Transverse colon (tissue), 4 donors: ENCODE measurements around the gene PRLR. TPM values are rescaled to one million over a fixed set of nuclear protein-coding genes. Genes with fewer than 3 reads are reported as not detected.

Experiments used
- DNase-seq: peaks from one replicate; pipeline ENCODE4 v3.0.0-alpha.2; 2019
- H3K27ac ChIP-seq, 4 donors: fragments of 200-600 bp; sonication (generic); 2 replicates each; pipeline ENCODE4 v1.5.1; 2016 to 2018; ENCODE audit warnings: inconsistent platforms in 4 of 4
- H3K27me3 ChIP-seq: fragments of 200-600 bp; sonication (generic); 2 replicates; pipeline ENCODE4 v1.5.1; 2017; ENCODE audit warnings: inconsistent platforms
- H3K36me3 ChIP-seq, 4 donors: fragments of 200-600 bp; sonication (generic); 2 replicates each; pipeline ENCODE4 v1.5.1; 2017 to 2019; ENCODE audit warnings: inconsistent platforms in 4 of 4
- H3K4me1 ChIP-seq, 4 donors: fragments of 200-600 bp; sonication (generic); 2 replicates each; pipeline ENCODE4 v1.5.1; 2017 to 2020; ENCODE audit warnings: inconsistent platforms in 4 of 4
- H3K4me3 ChIP-seq, 4 donors: fragments of 200-600 bp; sonication (generic); 1 replicate in 1 of 4; 2 replicates in 3 of 4; pipeline versions ENCODE4 v1.5.1 to v1.6.1; 2017 to 2019; ENCODE audit warnings: inconsistent platforms in 4 of 4
- H3K9me3 ChIP-seq, 2 donors: fragments of 200-600 bp; sonication (generic); 2 replicates each; pipeline ENCODE4 v1.5.1; 2017 to 2019; ENCODE audit warnings: inconsistent platforms in 2 of 2
- CTCF ChIP-seq, 5 experiments: fragments of 200-600 bp in 3 of 5; fragments of 450-650 bp in 2 of 5; sonication (generic) in 3 of 5; IDR thresholded peaks; 1 replicate in 2 of 5; 2 replicates in 3 of 5; pipeline ENCODE4 v1.5.1; 2016 to 2017; ENCODE audit warnings: antibody characterized with exemption in 5 of 5, inconsistent platforms in 3 of 5, mild to moderate bottlenecking in 2 of 5, moderate library complexity in 1 of 5
- EP300 ChIP-seq: sonication (generic); formaldehyde crosslinking; IDR thresholded peaks from one replicate; pipeline ENCODE4 v1.6.1; 2017; ENCODE audit warnings: antibody characterized with exemption, low read depth
- POLR2A ChIP-seq: fragments of 450-650 bp; IDR thresholded peaks from one replicate; pipeline ENCODE4 v1.6.1; 2016; ENCODE audit warnings: antibody characterized with exemption, mild to moderate bottlenecking, moderate library complexity
- POLR2AphosphoS5 ChIP-seq, 3 donors: sonication (generic); formaldehyde crosslinking; IDR thresholded peaks; one replicate each; pipeline ENCODE4 v1.6.1; 2016; ENCODE audit warnings: antibody characterized with exemption in 3 of 3
- WGBS, 2 donors: methylation state at CpG; one replicate each; pipeline ENCODE4 v1.1.5; 2018; ENCODE audit warnings: low coverage in 1 of 2; 5-methylcytosine and 5-hydroxymethylcytosine counted together
- in situ Hi-C, 4 donors: fragments of 200-750 bp; cut with MboI; loops; one replicate each; pipeline versions ENCODE4 v1.15.0 to v1.15.1; 2017; ENCODE audit warnings: low sequenced_read_pairs in 3 of 4, low pct_ligation_motif_present in 1 of 4, low pct_unique_long_range_greater_than_20kb in 1 of 4
- intact Hi-C: fragments of 100-400 bp; cut with DNase I; formaldehyde crosslinking; loops from one replicate; pipeline ENCODE4 v1.15.1; 2023; ENCODE audit warnings: low total_unique reads
- total RNA-seq, 4 donors: library from RNA; depleted of rRNA; stranded (reverse); fragments of >200 nt; gene quantifications; one replicate each; pipeline ENCODE4 v1.1.0, GENCODE V29; 2016

PRLR gene
- total RNA-seq, 4 donors from 2014 or later = 4.9 to 19.8 (median 13.0) TPM

GRCh38 chr5:35141739-35142138 lies 88.5 kb downstream of the PRLR start:
- in situ Hi-C loops = no loop called here
- WGBS, 2 donors = 85 to 95% methylated on average over 2 to 4 of the region's 4 CpGs

GRCh38 chr5:35138232-35138631 lies 92.1 kb downstream of the PRLR start:
- Histone ChIP-seq H3K27me3 (no peaks in the 10 kb centered on the region), H3K4me1 (peaks cover 0 to 13% (median 3%) of the 10 kb centered on the region in 4 donors), H3K27ac (no peak overlapping the region), H3K9me3 (no peaks in the 10 kb centered on the region), H3K4me3 (no peak overlapping the region), H3K36me3 (no peaks in the 10 kb centered on the region)
- intact Hi-C loops (no loop called here), in situ Hi-C loops (no loop called here)
- WGBS, 2 donors = 68 to 82% methylated on average over 1 of the region's 1 CpG
- DNase-seq = no peak
- TF ChIP-seq CTCF (IDR thresholded peaks at IDR 0.05) = no peak
- no peak for TF ChIP-seq EP300
- no peak for TF ChIP-seq POLR2A
- TF ChIP-seq POLR2AphosphoS5 (IDR thresholded peaks at IDR 0.05) = no peak

More at GRCh38 chr5:35141739-35142138, 88.5 kb downstream of the PRLR start:
- no peak overlapping the region for H3K4me3 ChIP-seq
- H3K36me3 ChIP-seq = no peaks in the 10 kb centered on the region
- no peaks in the 10 kb centered on the region for H3K4me1 ChIP-seq
- H3K27ac ChIP-seq = no peak overlapping the region
- intact Hi-C loops = no loop called here
- no peak for DNase-seq
- H3K9me3 ChIP-seq = no peaks in the 10 kb centered on the region
- no peaks in the 10 kb centered on the region for H3K27me3 ChIP-seq
- TF ChIP-seq EP300 = no peak
- TF ChIP-seq POLR2A = no peak
- no peak for TF ChIP-seq CTCF (IDR thresholded peaks at IDR 0.05)
- no peak for TF ChIP-seq POLR2AphosphoS5 (IDR thresholded peaks at IDR 0.05)

GRCh38 chr5:35136386-35136785 lies 93.9 kb downstream of the PRLR start:
- TF ChIP-seq POLR2A (no peak), CTCF (IDR thresholded peaks at IDR 0.05) (no peak), EP300 (no peak), POLR2AphosphoS5 (IDR thresholded peaks at IDR 0.05) (no peak)
- H3K4me3 ChIP-seq = no peak overlapping the region
- intact Hi-C loops = no loop called here
- H3K9me3 ChIP-seq = no peaks in the 10 kb centered on the region
- no peaks in the 10 kb centered on the region for H3K36me3 ChIP-seq
- H3K27me3 ChIP-seq = no peaks in the 10 kb centered on the region
- in situ Hi-C loops = no loop called here
- no peak for DNase-seq
- H3K4me1 ChIP-seq = peaks cover 0 to 13% (median 3%) of the 10 kb centered on the region in 4 donors
- 62 to 65% methylated on average over 4 of the region's 4 CpGs for WGBS, 2 donors
- no peak overlapping the region for H3K27ac ChIP-seq

GRCh38 chr5:35135239-35135700 lies 95.0 kb downstream of the PRLR start:
- DNase-seq = no peak
- H3K27me3 ChIP-seq = no peaks in the 10 kb centered on the region
- WGBS, 2 donors = 79 to 92% methylated on average over 5 to 9 of the region's 9 CpGs
- in situ Hi-C loops (no loop called here), intact Hi-C loops (no loop called here)
- no peaks in the 10 kb centered on the region for H3K9me3 ChIP-seq
- H3K36me3 ChIP-seq = no peaks in the 10 kb centered on the region
- H3K4me3 ChIP-seq = no peak overlapping the region
- H3K4me1 ChIP-seq = peaks cover 0 to 15% (median 3%) of the 10 kb centered on the region in 4 donors
- TF ChIP-seq CTCF (IDR thresholded peaks at IDR 0.05) (no peak), POLR2A (no peak), EP300 (no peak), POLR2AphosphoS5 (IDR thresholded peaks at IDR 0.05) (no peak)
- no peak overlapping the region for H3K27ac ChIP-seq
